ENCODE measurements around the gene VPS13D.

VPS13D gene

DNA sequence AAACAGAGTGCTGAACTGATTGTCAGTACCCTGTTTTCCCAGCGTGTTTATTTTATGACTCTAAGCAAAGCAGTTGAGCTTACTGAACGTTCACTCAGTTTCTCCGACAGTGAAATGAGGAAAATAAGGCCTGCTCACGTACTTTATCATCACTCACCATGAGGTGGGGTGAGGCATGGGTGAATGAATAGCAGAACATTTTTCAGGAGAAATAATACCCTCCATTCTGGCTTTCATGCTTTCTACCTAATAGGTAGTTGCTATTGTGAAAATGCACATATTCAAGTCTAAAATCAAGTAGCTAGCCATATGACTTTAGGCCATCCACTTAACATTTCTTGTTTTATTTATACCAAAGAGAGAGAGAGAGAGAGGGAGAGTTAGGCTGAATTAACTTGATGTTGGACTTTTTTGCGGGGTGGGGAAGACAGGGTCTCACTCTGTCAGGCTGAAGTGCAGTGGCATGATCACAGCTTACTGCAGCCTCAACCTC lies 178.2 kb downstream of the VPS13D start:
- no peak for DNase-seq

DNA sequence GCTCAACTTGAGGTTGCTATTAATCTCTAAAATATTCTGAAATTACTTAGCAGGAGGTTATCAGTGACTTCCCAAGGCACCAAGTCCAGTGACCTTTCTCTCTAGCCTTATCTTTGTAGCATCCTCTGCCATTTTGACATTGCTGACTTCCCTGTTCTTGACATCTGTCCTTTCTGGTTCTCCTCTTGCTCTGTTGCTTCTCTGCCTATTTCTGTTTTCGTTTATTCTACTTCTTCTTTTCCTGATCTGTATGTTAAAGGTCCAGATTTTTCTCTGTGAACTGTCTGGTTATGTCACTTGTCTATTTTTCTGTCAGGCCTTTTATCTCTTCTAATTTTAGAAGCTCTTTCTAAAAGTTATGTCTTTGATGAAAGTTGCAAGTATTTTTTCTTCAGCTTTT lies 178.8 kb downstream of the VPS13D start:
- DNase-seq, result no peak

DNA sequence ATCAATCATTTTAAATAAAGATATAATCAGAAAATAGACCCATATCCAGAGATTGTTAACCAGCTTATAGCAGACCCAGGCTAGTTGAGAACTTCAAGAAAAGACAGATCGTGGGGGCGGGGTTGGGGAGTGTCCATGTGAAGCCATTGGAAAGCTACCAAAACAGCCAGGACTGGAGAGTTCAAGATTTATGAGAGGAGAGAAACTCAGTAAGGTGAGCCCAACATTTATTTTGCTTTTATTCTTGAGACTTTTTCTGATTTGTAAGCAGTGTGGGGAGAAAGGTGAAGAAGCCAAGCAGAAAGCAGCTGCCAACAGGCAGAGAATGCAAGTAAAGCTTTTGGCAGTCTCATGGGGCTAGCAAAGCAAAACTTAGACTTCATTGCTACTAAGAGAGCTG lies 179.9 kb downstream of the VPS13D start:
- DNase-seq, result no peak

DNA sequence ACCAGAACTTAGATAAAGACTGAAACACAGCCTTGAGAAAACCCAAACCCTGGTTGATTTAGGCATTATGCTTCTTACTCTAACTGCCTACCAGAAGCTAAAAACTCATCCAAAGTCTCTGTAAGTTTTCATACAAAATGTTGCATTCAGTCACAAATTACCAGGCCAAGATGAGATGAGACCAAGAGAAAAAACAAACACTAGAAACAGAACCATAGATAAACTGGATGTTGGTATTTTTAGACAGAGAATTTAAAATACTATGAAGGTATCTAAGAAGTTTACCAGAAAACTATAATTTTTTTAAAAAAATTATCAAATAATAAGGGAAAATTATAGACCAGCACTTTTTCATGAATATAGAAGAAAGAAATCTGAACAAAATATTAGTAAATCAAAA lies 180.5 kb downstream of the VPS13D start:
- DNase-seq, result no peak

DNA sequence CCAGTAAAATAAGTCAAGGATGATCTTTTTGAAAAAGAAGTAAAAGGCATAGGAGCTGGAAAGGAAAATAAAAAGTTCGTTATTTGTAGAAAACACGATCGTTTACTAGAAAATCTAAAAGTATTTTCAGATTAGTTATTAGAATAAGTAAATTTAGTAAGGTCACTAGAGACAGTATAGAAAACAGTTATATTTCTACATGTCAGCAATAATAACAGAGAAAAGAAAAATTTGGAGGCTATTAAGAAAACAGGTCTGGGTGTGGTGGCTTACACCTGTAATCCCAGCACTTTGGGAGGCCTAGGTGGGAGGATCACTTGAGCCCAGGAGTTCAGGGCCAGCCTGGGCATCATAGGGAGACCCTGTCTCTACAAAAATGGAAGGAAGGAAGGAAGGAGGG lies 181.3 kb downstream of the VPS13D start:
- no peak for DNase-seq

DNA sequence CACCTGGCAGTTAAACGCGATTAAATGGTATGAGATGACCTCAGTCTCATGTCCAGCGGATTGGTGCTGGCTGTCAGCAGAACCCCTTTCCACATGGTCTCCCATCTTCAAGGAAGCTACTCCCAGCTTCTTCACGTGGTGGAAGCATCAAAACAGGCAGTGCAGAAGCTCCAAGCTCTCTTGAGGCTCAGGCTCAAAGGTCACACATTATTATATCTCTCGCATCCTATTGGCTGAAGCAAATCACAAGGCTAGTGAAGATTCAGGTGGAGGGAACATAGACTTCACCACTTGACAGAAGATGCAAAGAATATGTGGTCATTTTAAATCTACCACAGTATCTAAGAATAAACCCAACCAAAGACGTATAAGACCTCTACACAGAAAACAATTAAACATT lies 181.9 kb downstream of the VPS13D start:
- no peak for DNase-seq

DNA sequence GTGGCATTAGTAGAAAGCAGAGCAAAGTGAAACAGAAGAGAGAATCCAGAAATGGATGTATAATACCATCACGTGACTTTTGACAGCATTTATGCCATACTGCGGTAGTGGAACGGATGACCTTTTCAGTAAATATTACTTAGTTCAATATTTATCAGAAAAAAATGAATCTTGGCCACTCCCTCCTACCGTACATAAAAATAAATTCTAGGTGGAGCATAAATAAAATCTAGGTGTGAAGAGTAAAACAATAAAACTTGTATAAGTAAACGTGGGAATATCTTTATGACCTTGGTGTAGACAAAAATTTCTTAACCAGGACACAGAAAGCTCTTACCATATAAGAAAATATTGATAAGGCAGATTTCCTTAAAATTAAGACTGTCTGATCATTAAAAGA lies 182.6 kb downstream of the VPS13D start:
- no peak for DNase-seq

DNA sequence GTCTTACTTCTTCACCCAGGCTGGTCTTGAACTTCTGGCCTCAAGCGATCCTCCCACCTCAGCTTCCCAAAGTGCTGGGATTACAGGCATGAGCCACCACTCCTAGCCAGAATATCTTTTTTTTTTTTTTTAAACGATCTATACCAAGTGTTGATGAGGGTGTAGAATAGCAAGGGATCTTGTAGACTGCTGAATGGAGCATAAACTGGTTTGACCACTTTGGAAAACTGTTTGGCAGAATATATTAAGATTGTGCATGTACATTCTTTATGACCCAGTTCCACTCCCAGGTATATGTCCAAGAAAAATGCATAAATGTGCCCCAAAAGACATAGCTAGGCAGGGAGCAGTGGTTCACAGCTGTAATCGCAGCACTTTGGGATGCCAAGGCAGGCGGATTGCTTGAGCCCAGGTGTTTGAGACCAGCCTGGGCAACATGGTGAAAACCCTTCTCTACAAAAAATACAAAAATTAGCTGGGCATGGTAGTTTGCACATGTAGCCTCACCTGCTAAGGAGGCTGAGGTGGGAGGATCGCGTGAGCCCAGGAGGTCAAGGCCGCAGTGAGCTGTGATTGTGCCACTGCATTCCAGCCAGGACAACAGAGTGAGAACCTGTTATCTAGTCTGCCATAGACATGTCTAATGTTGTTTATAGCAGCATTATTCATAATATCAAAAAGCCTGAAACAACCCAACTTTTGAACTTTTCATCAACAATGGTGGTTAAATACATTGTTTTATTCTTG lies 184.0 kb downstream of the VPS13D start:
- no peak for DNase-seq

DNA sequence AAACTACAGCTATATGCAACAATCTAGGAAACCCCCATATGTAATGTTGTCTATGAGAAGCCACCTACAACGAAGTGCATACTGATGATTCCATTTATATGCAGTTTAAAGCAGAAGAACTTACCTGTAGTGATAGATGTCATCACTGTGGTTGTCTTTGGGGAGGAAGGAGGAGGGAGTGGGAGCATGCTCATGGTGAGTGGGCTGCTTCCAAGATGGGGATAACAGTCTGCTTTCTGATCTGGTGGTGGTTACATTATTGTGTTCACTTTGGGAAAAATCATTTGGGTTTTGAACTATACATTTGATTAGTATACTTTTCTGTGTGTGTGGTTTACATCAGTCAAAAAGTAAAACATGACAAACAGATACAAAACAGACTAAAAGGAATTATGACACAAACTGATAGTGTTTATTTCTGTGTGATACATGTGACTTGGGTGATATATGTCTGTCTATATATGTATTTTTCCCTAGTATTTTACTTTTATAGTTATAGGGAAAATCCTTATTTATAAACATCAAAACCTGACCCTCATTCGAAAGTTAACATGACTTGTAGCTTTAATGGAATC lies 184.7 kb downstream of the VPS13D start:
- DNase-seq, result no peak

DNA sequence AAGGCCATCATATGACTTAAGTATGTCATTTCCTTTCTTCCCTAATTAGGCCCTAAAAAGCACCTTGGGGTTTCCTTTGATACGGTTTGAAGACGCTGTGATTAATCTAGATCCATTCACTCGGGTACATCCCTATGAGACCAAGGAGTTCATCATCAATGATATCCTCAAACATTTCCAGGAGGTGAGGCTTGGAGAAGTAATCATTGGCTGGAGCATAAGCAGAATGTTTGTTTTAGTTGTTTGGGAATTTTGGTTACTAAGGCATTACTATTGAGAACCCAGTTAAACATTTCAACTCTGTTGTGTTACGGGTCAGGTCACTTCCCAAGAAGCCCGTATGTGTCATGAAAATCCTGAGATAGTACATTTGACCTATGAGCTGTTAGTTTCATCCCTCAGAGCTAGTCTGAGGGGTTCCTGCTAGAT lies 185.2 kb downstream of the VPS13D start:
- no peak for DNase-seq

DNA sequence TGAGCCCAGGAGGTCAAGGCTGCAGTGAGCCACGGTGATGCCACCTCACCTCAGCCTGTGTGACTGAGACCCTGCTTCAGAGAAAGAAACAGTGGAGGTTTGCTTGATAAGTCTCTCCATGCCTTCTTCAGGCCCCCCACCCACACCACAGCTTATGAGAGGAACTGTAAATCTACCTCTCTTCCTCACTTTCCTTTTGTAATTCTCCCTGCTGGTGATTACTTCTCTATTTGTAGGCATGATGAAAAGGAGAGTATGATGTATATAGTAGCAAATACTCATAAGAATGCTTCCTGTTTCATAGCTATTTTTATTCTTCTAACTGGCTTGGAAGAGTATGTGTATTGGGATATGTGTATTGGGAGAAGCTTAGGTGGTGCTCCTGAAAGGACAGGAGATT lies 186.3 kb downstream of the VPS13D start:
- DNase-seq, result no peak

DNA sequence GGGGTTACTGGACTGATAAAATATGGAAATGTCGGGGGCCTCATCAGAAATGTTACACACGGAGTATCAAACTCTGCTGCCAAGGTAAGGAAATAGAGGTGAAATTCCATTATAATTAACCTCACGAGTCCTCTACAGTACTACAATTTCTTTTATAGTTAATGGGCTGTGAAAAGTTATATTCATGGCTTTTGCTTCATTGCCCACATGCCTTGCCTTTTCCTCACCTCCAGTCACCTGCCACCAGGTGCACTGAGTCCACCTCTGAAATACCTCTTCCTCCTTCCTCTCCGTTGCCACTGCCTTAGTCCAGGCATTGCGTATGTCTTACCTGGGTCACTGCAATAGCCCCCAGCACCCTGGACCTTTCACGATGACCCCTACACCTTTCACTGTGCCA lies 186.9 kb downstream of the VPS13D start:
- no peak for DNase-seq

DNA sequence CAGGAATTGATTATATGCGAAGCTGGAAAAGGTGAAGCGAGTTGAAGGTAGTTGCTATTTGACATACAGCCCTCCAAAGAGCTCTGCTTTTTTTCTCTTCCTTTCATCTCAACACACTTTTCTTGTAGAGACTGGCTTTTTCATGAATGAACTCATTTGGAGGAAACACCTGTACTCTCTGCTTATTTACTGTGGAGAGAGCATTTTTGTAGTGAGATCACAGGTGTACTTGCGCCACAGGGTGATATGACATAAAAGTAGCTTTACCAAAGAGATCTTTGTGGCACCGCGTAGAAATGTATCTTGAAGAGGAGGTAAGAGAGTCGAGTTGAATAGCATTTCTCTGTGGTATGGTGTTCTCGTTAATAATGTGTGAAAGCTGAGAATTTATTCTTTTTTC lies 187.6 kb downstream of the VPS13D start:
- no peak for DNase-seq

DNA sequence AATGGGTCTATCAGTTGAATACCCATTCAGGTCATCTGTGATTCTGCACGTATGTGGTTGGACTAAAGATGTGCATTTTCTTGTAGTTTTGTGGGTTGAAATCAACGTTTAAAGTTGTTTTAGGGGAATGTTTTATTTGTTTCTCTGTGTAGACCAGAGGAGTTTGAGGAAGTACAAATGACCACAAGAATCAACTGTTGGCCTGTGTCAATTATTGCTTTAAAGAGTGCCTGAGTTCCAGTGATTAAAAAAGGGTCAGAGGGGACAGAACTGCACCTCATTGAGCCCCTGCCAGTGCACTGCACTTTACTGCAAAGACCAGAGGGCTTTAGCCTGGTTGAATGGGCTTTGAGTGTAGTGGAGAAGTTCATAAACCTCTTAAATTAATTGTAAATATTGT lies 190.3 kb downstream of the VPS13D start:
- DNase-seq, result no peak

DNA sequence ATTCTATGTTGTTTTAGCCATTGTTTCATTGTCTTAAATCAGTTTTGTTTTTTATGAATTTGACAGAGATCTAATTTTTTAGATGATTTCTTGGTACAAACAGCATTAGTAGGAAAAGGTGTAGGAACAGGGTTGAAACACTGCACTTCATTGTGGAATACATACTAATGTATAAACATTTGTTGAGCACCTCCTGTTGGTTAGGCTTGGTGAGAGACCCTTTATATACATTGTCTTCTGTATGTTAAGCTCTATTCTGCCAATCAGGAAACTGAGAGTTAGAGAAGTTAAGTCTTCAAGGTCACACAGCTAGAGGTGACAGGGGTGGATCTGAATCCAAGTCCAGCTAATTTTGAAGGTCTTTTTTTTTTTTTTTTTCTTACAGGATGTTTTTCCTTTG lies 192.7 kb downstream of the VPS13D start:
- no peak for DNase-seq

DNA sequence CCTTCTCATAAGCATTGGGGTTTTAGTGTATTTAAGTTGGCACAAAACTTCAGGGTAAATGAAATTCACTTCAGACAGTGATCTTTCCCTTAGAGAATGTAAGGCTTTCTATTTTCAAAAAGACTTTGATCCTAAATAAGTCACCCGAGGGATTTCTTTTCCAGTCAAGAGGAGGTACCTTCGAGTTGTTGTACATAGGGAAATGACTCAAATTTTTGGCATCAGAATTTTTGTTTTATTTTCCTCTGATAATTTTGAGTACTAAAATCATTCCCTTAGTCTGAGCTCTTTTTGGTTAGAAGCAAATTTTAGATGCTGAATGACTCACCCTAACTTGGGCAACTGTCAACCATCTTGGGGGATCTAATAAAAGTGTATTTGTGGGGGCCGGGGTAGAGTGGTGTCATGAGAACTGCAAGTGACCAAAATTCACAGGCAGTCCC lies 194.3 kb downstream of the VPS13D start:
- DNase-seq, result no peak

DNA sequence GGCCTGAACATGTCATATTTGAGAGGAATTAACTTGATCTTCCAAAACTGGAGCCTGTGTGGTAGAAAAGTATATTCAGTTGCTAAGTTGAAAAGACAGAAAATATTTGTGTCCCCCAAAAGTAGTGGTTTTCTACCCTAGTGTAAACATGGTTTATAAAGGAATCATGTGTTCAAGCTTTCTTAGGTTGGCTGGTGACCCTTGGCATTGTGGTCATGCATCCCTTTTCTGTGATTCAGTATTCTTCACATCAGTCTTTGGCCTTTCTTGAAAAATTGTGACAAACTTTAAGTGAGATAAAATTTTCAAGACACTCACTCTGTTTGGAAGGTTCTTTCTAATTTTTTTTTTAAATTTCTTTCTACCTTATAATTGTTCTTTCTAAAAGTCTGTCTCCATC lies 195.0 kb downstream of the VPS13D start:
- no peak for DNase-seq

DNA sequence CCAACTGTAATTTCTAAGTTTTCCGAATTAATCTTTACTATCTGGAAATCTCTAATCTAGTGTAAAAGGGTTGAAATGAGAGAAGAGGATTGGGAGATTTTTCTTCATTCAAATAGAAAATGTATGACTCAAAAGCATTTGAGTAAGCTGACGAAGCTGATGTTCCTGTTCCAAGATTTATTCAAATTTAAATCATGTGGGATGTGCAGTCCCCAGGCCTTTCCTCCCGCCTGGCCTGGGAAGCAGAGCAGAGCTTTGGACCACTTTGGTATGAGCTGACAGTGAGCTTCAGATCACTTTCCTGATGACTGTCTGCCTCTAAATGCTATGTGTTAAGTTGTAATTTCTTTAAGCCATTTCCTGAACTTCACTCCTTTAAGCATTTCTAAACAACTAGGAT lies 196.2 kb downstream of the VPS13D start:
- DNase-seq, result no peak

DNA sequence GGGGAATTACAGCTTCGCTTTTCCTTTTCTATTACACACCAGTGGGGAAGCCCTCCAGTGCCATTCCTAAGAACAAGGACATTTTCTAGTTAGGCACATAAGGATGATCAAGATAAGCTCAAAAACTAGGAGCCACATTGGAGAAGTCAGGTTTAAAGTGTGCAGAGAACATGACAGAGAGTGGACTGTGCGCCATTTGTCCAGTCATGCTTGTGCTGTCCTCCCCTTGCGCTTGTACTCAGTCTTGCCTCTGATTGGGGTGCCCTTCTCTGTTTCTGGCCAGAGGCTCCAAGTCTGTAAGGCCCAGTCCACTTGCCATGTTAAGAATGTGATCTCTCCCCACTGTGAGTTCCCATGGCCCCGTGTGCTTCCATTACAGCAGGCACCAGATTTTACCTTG lies 198.5 kb downstream of the VPS13D start:
- DNase-seq, result no peak

DNA sequence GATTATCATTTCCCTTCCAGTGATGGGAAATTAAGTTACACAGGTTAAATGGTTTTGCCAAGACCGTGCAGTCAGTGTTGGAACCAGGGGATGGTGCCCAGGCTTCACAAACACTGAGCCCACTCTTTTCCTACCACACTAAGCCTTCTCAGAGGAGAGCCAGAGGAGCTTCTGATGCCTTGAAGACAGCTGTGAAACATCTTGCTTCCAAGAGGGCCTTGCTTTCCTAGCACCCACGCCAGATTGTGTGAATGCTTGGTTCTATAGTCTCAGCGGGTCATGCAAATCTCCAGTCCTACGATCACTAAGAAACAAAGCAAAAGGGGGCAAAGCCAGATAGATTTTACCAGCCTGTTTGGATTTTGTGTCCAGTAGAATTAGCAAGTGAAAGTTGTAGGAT lies 200.7 kb downstream of the VPS13D start:
- no peak for DNase-seq

DNA sequence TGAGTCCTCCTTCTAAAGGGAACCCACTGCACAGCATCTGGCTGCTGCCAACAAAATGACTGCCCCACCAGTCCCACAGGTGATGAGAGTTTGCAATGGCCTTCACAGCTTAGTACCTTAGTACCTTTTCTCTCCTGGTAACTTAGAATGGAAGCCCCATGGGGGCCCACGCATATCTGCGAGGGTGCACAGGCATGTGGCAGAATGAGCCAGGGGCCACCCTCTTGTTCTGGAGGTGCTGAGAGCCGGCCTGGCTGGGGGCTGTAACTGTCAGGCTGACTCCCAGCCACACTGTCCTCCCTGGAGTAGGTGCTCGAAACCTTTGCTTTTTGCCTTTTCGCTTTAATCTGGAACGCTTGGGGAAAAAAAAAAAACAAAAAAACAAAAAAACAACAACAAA lies 203.1 kb downstream of the VPS13D start:
- no peak for DNase-seq

DNA sequence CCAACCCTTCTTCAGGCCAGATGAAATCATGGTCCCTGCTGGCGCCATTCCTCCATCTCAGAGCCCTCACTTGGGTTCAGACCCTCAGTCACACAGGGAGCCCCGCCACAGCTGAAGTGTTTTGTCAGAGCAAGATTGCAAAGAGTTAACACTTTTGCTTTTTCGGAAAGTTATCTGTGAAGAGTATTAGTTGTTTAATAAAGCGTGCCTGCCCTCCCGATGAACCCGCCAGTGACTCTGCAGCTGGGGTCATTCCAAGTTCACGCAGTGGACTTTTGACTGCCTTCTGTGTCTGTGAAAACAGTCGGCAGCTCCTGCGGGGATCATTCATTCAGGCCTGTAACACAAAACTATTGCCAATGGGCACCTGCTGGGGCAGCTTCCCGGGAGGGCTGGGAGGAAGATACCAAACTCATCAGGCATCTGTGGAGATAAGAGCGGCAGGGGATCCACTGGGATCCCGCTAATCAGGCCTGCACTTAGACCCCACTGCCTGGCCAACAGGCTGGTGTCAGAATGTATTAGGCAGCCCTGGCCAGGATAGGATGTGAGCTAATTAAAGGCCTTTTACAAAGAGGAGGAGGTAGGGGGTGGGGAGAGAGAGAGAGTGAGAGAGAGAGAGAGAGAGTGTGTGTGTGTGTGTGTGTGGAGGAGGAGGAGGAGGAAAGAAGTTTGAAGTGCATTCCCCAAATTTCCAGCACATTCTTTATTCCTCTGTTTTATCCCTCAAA lies 203.7 kb downstream of the VPS13D start:
- no peak for DNase-seq

DNA sequence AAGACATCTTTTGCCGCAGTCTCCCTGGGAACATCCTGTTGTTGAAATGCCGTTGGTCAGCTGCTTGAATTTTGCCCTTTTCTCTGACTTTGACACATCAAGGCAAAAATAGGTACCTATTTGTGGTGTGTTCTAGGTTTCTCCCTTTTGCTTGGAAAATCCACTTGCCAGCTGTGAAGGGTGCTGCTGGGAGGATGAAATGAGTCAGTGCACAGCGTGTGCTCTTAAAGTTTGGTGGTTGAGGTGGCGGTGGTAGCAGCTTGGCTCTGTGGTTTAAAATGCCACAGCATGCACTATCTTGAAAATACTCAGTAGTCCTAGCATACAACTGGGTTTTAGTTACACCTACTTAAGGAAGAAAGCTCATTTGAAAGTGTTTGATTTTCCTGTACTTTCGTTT lies 204.3 kb downstream of the VPS13D start:
- no peak for DNase-seq

DNA sequence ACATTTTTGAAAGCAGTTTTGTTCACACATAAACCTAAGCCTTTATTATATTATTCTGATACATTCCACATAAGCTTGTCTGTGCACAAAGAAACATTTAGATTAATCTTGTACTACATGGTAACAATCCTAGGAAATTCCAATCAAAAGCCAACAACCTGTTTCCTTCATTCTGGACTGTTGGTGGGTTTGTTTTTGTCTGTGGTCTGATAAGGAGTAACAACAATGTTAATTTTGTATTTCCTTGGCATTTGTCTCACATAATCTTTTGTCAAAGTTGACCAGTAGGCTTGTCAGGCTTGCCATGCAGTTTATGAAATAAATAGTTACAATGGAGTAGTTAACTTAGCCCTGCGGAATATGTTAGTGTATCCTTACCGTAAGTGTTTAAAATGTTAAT lies 204.9 kb downstream of the VPS13D start:
- no peak for DNase-seq

All from NCI-H526 treated with DMSO at 0.1 percent for 48 hours (cell line).